Right forelimb (tissue), 1 donor: ENCODE results near the gene PLA2G7.
A peak's percentile ranks its signal among the peaks of the same experiment; 100 is the strongest.
"Not testable (repeated sequence)": the region's sequence is repeated elsewhere in the genome, so short reads cannot be mapped to it uniquely, and the experiment has no call there.

Experiments
- DNase-seq: peaks from one replicate; pipeline ENCODE4 v3.0.0-alpha.2; 2018

Gene PLA2G7

GRCh38 chr6:46734867-46735719 lies at the start of gene PLA2G7:
PLA2G7 (minus strand) TSS chr6:46735375; CDS start chr6:46722891, 12,484 bp downstream.
- peak; percentile 61 for DNase-seq

GRCh38 chr6:46784535-46784934 lies 49.4 kb upstream of the PLA2G7 start:
- no peak for DNase-seq

- peak; percentile 56 for DNase-seq
Observed at GRCh38 chr6:46781478-46782378, 46.6 kb upstream of the PLA2G7 start.

- DNase-seq = no peak
Observed at GRCh38 chr6:46777476-46778346, 42.5 kb upstream of the PLA2G7 start.

GRCh38 chr6:46776070-46776712 lies 41.0 kb upstream of the PLA2G7 start:
- DNase-seq = no peak

- DNase-seq = not testable (repeated sequence)
Observed at GRCh38 chr6:46774736-46775135, 39.6 kb upstream of the PLA2G7 start.

- no peak for DNase-seq
Observed at GRCh38 chr6:46773201-46773855, 38.2 kb upstream of the PLA2G7 start.

GRCh38 chr6:46772762-46773161 lies 37.6 kb upstream of the PLA2G7 start:
- DNase-seq = no peak

- DNase-seq = no peak
Observed at GRCh38 chr6:46772016-46772415, 36.8 kb upstream of the PLA2G7 start.

GRCh38 chr6:46764961-46765360 lies 29.8 kb upstream of the PLA2G7 start:
- no peak for DNase-seq

- not testable (repeated sequence) for DNase-seq
Observed at GRCh38 chr6:46764280-46764679, 29.1 kb upstream of the PLA2G7 start.

GRCh38 chr6:46763466-46763865 lies 28.3 kb upstream of the PLA2G7 start:
- no peak for DNase-seq

GRCh38 chr6:46760925-46761324 lies 25.8 kb upstream of the PLA2G7 start:
- DNase-seq = no peak

- DNase-seq = no peak
Observed at GRCh38 chr6:46758960-46759753, 24.0 kb upstream of the PLA2G7 start.

- no peak for DNase-seq
Observed at GRCh38 chr6:46757214-46757596, 22.0 kb upstream of the PLA2G7 start.

GRCh38 chr6:46756469-46757213 lies 21.5 kb upstream of the PLA2G7 start:
- DNase-seq = no peak

- DNase-seq = no peak
Observed at GRCh38 chr6:46755865-46756264, 20.7 kb upstream of the PLA2G7 start.

- no peak for DNase-seq
Observed at GRCh38 chr6:46751658-46752057, 16.5 kb upstream of the PLA2G7 start.

GRCh38 chr6:46749731-46750130 lies 14.6 kb upstream of the PLA2G7 start:
- no peak for DNase-seq

- DNase-seq = no peak
Observed at GRCh38 chr6:46748940-46749503, 13.8 kb upstream of the PLA2G7 start.
